ENCODE measurements around the gene KMT2C.
"Not testable (repeated sequence)": the region's sequence is repeated elsewhere in the genome, so short reads cannot be mapped to it uniquely, and the experiment has no call there.

- not testable (repeated sequence) for TF ChIP-seq CTCF (conservative IDR thresholded peaks at IDR 0.05); EZH2 (IDR thresholded peaks at IDR 0.05; ENCODE audit: low read depth)
Observed at GRCh38 chr7:152286972-152287371, 148.8 kb downstream of the KMT2C start.
